Measurements from ENCODE around the gene SEMA3C.
"Not testable (repeated sequence)": the region's sequence is repeated elsewhere in the genome, so short reads cannot be mapped to it uniquely, and the experiment has no call there.

DNA sequence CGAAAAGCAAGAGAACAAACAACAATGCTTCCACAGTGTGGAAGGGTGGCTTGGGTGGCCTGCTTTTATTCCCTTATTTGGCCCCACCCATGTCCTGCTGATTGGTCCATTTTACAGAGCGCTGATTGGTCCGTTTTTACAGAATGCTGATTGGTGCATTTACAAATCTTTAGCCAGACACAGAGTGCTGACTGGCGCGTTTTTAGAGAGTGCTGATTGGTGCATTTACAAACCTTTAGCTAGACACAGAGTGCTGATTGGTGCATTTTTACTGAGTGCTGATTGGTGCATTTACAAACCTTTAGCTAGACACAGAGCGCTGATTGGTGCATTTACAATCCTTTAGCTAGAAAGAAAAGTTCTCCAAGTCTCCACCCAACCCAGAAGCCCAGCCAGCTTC lies 8.1 kb upstream of the SEMA3C start:
- TF ChIP-seq, protein P1, sequence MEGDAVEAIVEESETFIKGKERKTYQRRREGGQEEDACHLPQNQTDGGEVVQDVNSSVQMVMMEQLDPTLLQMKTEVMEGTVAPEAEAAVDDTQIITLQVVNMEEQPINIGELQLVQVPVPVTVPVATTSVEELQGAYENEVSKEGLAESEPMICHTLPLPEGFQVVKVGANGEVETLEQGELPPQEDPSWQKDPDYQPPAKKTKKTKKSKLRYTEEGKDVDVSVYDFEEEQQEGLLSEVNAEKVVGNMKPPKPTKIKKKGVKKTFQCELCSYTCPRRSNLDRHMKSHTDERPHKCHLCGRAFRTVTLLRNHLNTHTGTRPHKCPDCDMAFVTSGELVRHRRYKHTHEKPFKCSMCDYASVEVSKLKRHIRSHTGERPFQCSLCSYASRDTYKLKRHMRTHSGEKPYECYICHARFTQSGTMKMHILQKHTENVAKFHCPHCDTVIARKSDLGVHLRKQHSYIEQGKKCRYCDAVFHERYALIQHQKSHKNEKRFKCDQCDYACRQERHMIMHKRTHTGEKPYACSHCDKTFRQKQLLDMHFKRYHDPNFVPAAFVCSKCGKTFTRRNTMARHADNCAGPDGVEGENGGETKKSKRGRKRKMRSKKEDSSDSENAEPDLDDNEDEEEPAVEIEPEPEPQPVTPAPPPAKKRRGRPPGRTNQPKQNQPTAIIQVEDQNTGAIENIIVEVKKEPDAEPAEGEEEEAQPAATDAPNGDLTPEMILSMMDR (IDR thresholded peaks at IDR 0.05; ENCODE audit: low read depth, low read length, poor library complexity, severe bottlenecking) = not testable (repeated sequence)
- TF ChIP-seq EZH2phosphoT487 (IDR thresholded peaks at IDR 0.05; ENCODE audit: borderline replicate concordance, low read length) = not testable (repeated sequence)

All from DOHH2 (cell line).